K562 (cell line): ENCODE results near the gene PAK1IP1. TPM values are rescaled to one million over a fixed set of nuclear protein-coding genes. Genes with fewer than 3 reads are reported as not detected.
A peak's percentile ranks its signal among the peaks of the same experiment; 100 is the strongest.

Experiments
- BACH1 ChIP-seq: fragments of 200-800 bp; sonication (Bioruptor generic); IDR thresholded peaks from 2 replicates; pipeline ENCODE4 v1.6.1; 2016; ENCODE audit warnings: missing genetic modification characterization, missing compliant biosample characterization
- CREB3 ChIP-seq: fragments of 450-650 bp; conservative IDR thresholded peaks from 2 replicates; pipeline ENCODE4 v1.6.1; 2016; ENCODE audit warnings: missing genetic modification characterization, low read depth, mild to moderate bottlenecking, missing compliant biosample characterization, moderate library complexity
- CREM ChIP-seq: IDR thresholded peaks from 2 replicates; pipeline ENCODE4 v1.6.1; 2014; ENCODE audit warnings: antibody characterized with exemption, low read depth
- DACH1 ChIP-seq: fragments of 450-650 bp; IDR thresholded peaks from 2 replicates; pipeline ENCODE4 v1.6.1; 2018; ENCODE audit not compliant: partially characterized antibody
- FOXJ3 ChIP-seq: sonication (generic); formaldehyde crosslinking; IDR thresholded peaks from 2 replicates; pipeline ENCODE4 v1.4.0; 2020; ENCODE audit warnings: mild to moderate bottlenecking, missing genetic modification reagents
- FOXK1 ChIP-seq: sonication (generic); formaldehyde crosslinking; IDR thresholded peaks from 2 replicates; pipeline ENCODE4 v1.8.0; 2022; ENCODE audit warnings: missing genetic modification reagents, mild to moderate bottlenecking, borderline replicate concordance
- HDAC3 ChIP-seq: fragments of 450-650 bp; IDR thresholded peaks from 2 replicates; pipeline ENCODE4 v1.6.1; 2018; ENCODE audit warnings: borderline replicate concordance, mild to moderate bottlenecking, moderate library complexity; ENCODE audit not compliant: partially characterized antibody
- JUND ChIP-seq, 2 experiments: IDR thresholded peaks; 2 replicates in 1 of 2; 3 replicates in 1 of 2; pipeline ENCODE4 v1.6.1; 2011; ENCODE audit warnings: borderline replicate concordance in 2 of 2, low read depth in 2 of 2, low read length in 2 of 2, improper control_type of control experiment in 1 of 2, missing biosample characterization in 1 of 2, missing genetic modification characterization in 1 of 2, missing genetic modification reagents in 1 of 2
- KLF10 ChIP-seq: fragments of 250-450 bp; sonication (Bioruptor Pico); IDR thresholded peaks from 2 replicates; pipeline ENCODE4 v1.6.1; 2021; ENCODE audit warnings: matching md5 sums
- MEF2A ChIP-seq: IDR thresholded peaks from 2 replicates; pipeline ENCODE4 v1.6.1; 2011; ENCODE audit warnings: low read depth, mild to moderate bottlenecking, low read length, moderate library complexity; ENCODE audit not compliant: control insufficient read depth
- MNT ChIP-seq, 2 experiments: fragments of 450-650 bp; conservative IDR thresholded peaks; 2 replicates each; pipeline ENCODE4 v1.6.1; 2017; ENCODE audit warnings: mild to moderate bottlenecking in 2 of 2, moderate library complexity in 2 of 2
- MTA3 ChIP-seq: fragments of 450-650 bp; formaldehyde crosslinking; IDR thresholded peaks from 2 replicates; pipeline ENCODE4 v1.6.1; 2017; ENCODE audit warnings: mild to moderate bottlenecking, borderline replicate concordance
- NONO ChIP-seq, 2 experiments: fragments of 200-400 bp in 1 of 2; fragments of 450-650 bp in 1 of 2; formaldehyde crosslinking in 1 of 2; IDR thresholded peaks; 2 replicates each; pipeline ENCODE4 v1.6.1; 2017; ENCODE audit warnings: low read depth in 2 of 2, mild to moderate bottlenecking in 2 of 2, moderate library complexity in 2 of 2, low read length in 1 of 2
- SMC3 ChIP-seq: conservative IDR thresholded peaks from 2 replicates; pipeline ENCODE4 v1.6.1; 2011; ENCODE audit warnings: low read depth, low read length, improper control_type of control experiment; ENCODE audit not compliant: insufficient read depth
- TFAP4 ChIP-seq: sonication (generic); formaldehyde crosslinking; IDR thresholded peaks from 2 replicates; pipeline ENCODE4 v1.8.0; 2022; ENCODE audit warnings: missing genetic modification reagents, mild to moderate bottlenecking, moderate library complexity, borderline replicate concordance
- ZBTB2 ChIP-seq: fragments of 450-650 bp; IDR thresholded peaks from 2 replicates; pipeline ENCODE4 v1.6.1; 2016; ENCODE audit warnings: antibody characterized with exemption
- ZBTB33 ChIP-seq: sonication (generic); formaldehyde crosslinking; IDR thresholded peaks from 2 replicates; pipeline ENCODE4 v1.8.1; 2023; ENCODE audit warnings: mild to moderate bottlenecking, missing genetic modification reagents
- ZNF133 ChIP-seq: fragments of 250-450 bp; sonication (Bioruptor Pico); IDR thresholded peaks from 2 replicates; pipeline ENCODE4 v1.4.0; 2020; ENCODE audit warnings: mild to moderate bottlenecking
- ZNF316 ChIP-seq: fragments of 450-650 bp; IDR thresholded peaks from 2 replicates; pipeline ENCODE4 v1.6.1; 2016
- ZNF347 ChIP-seq: fragments of 450-650 bp; formaldehyde crosslinking; IDR thresholded peaks from 2 replicates; pipeline ENCODE4 v1.4.0; 2020; ENCODE audit warnings: low read depth, mild to moderate bottlenecking, moderate library complexity
- ZNF77 ChIP-seq: fragments of 250-450 bp; sonication (Bioruptor Pico); IDR thresholded peaks from 2 replicates; pipeline ENCODE4 v1.5.0; 2020
- polyA plus RNA-seq, 8 experiments: library from polyadenylated mRNA; depleted of rRNA in 4 of 8; stranded (reverse) in 5 of 8; unstranded in 3 of 8; fragments of >200 nt; fragmentation: Nextera tagmentation in 2 of 8; fragmentation: Illumina TruSeq in 1 of 8; extraction: Ambion mirVana in 2 of 8; extraction: Trizol in 1 of 8; gene quantifications; 2 replicates each; pipeline versions ENCODE4 v1.2.1 to v1.2.3, GENCODE V29; 2011 to 2014; ENCODE audit warnings: inconsistent platforms in 1 of 8, missing spikeins in 1 of 8
- total RNA-seq, 7 experiments: library from RNA; depleted of rRNA in 6 of 7; stranded (reverse); fragments of >200 nt in 6 of 7; fragmentation: Illumina TruSeq in 2 of 7; extraction: Trizol in 2 of 7; gene quantifications; 2 replicates each; pipeline versions ENCODE4 v1.2.1 to v1.2.3, GENCODE V29; 2011 to 2021; ENCODE audit warnings: low replicate concordance in 1 of 7

The PAK1IP1 gene
- total and polyA plus RNA-seq, 9 of the 15 experiments (the other 6 are each of a cell fraction or from before 2014, with no cell fraction given), result 50.0 to 200 (median 87.0) TPM

- TF ChIP-seq ZNF77, result no peak
- TF ChIP-seq ZNF133 (CRISPR knock-in tag), result no peak
- TF ChIP-seq MTA3, result peak; percentile 40; the same call in 1 of the 2 replicates
- 0 out of 2 replicates have a peak, but pooled peaks have one; percentile 23 for TF ChIP-seq TFAP4 (CRISPR knock-in tag)
- TF ChIP-seq CREM, result peak; percentile 27; the same call in 1 of the 2 replicates
- peak; percentile 38; the same call in 1 of the 2 replicates for TF ChIP-seq ZBTB2
- TF ChIP-seq KLF10 (CRISPR knock-in tag), result no peak
- peak in 1 of 2 experiments; percentile 30; a peak in 1 of 4 replicates for TF ChIP-seq MNT (conservative IDR thresholded peaks at IDR 0.05)
- TF ChIP-seq FOXJ3 (CRISPR knock-in tag), result no peak
- peak; percentile 32; the same call in 1 of the 2 replicates for TF ChIP-seq FOXK1 (CRISPR knock-in tag)
- TF ChIP-seq DACH1, result peak; percentile 56
- TF ChIP-seq ZBTB33 (CRISPR knock-in tag), result no peak
- TF ChIP-seq CREB3 (tag), result no peak
- TF ChIP-seq MEF2A, result peak; percentile 71; the same call in 1 of the 2 replicates
- no peak for TF ChIP-seq ZNF316
- TF ChIP-seq NONO (IDR thresholded peaks at IDR 0.05; ENCODE audit: low read depth in 2 of 2, low read length in 1 of 2), result no peak
- no peak for TF ChIP-seq ZNF347 (CRISPR knock-in tag)
- TF ChIP-seq SMC3, result 0 out of 2 replicates have a peak, but pooled peaks have one; percentile 5
- TF ChIP-seq HDAC3, result no peak
- no peak for TF ChIP-seq BACH1
- peak; percentile 18; the same call in 1 of the 2 replicates for TF ChIP-seq JUND (IDR thresholded peaks at IDR 0.05; ENCODE audit: borderline replicate concordance, low read depth, low read length)
- TF ChIP-seq JUND (tag; IDR thresholded peaks at IDR 0.05; ENCODE audit: borderline replicate concordance, low read depth, low read length), result no peak; the same call in 2 of the 3 replicates
Measured at GRCh38 chr6:10749734-10750133, 55.0 kb downstream of the PAK1IP1 start (continued).
